Anterior cingulate cortex (tissue), 58 donors: ENCODE data around the gene UBE2D2.
A peak's percentile ranks its signal among the peaks of the same experiment; 100 is the strongest.

Experiments used
- DNase-seq, 58 donors: peaks; one replicate each; lab custom pipeline; 2025; lab: John Stamatoyannopoulos, UW

Gene UBE2D2

GRCh38 chr5:139668924-139669661, 108.0 kb downstream of the UBE2D2 start:
- DNase-seq, result peak in 4 of 58 donors; percentile 26 to 59 (median 34)

GRCh38 chr5:139669662-139670368, 108.7 kb downstream of the UBE2D2 start:
- peak in 5 of 58 donors; percentile 15 to 38 (median 33) for DNase-seq

- DNase-seq, result peak in 8 of 58 donors; percentile 27 to 72 (median 44)
These were observed 109.4 kb downstream of the UBE2D2 start for GRCh38 chr5:139670369-139671095.

- DNase-seq, result peak in 54 of 58 donors; percentile 23 to 92 (median 72)
These were observed 110.1 kb downstream of the UBE2D2 start for GRCh38 chr5:139671096-139671841.

GRCh38 chr5:139675213-139675612, 114.1 kb downstream of the UBE2D2 start:
- peak in 3 of 58 donors; percentile 20 to 51 (median 36) for DNase-seq

- no peak for DNase-seq
These were observed 114.7 kb downstream of the UBE2D2 start for GRCh38 chr5:139675825-139676224.

- DNase-seq, result peak in 5 of 58 donors; percentile 47 to 68 (median 53)
These were observed 115.3 kb downstream of the UBE2D2 start for GRCh38 chr5:139676406-139676805.

GRCh38 chr5:139676951-139677735, 116.0 kb downstream of the UBE2D2 start:
- DNase-seq, result peak in 56 of 58 donors; percentile 45 to 97 (median 88)
